Measurements from ENCODE around the gene BCHE.
"Not testable (repeated sequence)": the region's sequence is repeated elsewhere in the genome, so short reads cannot be mapped to it uniquely, and the experiment has no call there.

BCHE gene

GRCh38 chr3:165816209-165816608 is 21.0 kb downstream of the BCHE start:
- DNase-seq: no peak

DNA sequence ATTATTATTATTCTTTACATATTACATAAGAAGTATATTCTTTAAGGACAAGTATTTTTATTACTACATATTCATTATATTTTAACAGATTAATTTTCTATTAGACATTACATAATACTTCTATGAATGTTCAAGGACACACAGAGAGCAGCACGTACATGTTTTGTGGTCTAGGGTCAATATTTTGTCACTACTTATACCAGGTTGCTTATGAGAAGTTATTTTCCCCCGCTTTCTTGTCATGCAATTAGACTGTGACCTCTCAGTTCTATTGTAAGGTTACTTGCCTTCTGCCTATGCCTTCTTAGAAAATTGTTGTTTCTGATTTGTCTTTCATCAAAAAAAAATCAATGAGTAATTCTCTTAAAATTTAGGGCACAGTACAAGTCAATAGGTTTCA is 21.5 kb downstream of the BCHE start:
- no peak for DNase-seq

- no peak for DNase-seq
Observed at GRCh38 chr3:165814380-165814779, 22.8 kb downstream of the BCHE start.

DNA sequence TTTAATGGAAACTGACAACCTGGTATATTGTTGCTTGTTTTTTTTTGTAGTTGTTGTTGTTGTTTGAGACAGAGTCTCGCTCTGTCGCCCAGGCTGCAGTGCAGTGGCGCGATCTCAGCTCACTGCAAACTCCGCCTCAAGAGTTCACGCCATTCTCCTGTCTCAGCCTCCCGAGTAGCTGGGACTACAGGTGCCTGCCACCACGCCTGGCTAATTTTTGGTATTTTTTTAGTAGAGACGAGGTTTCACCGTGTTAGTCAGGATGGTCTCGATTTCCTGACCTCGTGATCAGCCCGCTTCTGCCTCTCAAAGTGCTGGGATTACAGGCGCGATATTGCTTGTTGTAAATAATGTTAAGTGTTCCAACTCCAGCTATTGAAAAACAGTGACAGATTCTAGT is 29.3 kb downstream of the BCHE start:
- DNase-seq: not testable (repeated sequence)

DNA sequence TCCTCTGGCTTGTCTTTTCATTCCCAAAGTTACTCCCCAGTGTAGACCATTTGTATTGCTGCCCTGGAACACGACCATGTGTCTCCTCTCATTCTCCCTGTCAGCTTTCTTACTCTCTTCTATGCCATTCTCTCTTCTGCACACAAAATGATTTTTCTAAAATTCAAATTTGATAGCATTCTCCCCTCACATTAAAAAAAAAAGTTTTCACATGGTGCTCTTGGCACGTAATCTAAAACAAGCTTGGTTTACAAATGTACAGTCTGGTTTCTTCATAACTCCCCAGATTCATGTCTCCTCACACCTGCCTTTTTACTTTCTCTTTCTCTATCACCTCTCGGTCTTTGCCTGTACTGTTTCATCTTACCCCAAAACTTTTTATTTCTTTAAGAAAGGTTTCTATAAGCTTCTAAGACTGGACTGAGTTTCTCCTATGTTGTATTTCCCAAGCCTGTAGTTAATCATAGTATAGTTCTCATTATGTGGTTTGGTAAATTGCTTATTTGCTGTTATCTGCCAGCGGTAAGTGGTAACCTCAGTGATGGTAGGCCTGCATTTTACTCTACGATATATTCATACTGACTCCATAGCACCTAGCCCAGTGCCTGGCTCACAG is 31.2 kb downstream of the BCHE start:
- DNase-seq: no peak

DNA sequence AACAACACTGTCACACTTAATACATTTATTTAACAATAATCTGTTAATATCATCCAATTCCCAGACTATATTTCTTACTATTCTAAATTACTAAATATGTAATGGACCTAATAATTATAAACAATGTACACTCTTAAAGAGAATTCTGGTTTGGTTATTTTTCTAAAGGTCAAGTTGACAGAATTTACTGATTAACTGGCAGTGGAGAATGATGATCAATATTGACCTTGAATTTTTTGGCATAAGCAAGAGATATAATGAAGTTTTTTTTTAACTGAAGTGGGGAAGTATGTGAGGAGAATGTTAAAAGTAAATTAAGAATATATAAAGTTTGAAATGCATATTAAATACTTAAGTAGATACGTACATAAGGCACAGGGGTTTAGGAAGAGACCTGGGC is 33.8 kb downstream of the BCHE start:
- no peak for DNase-seq

DNA sequence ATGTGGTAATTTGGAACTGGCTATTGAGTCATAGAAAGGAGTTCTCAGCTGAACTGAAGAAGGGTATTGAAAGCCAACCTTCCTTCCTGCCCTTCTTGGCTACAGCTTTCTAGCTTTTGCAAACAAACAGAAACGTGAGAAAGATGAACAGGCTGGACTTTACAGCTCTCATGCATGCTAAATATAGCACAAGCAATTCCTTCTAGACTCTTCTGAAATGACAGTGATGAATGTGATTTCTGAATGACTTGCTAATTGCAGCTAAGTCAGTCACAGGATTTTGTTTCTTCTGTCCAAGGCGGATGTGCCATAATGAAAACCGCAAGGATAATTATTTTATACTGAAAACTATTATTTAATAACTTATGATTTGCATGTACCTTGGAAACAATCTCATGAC is 36.3 kb downstream of the BCHE start:
- no peak for DNase-seq

- DNase-seq: no peak
Observed at GRCh38 chr3:165799026-165799425, 38.2 kb downstream of the BCHE start.

DNA sequence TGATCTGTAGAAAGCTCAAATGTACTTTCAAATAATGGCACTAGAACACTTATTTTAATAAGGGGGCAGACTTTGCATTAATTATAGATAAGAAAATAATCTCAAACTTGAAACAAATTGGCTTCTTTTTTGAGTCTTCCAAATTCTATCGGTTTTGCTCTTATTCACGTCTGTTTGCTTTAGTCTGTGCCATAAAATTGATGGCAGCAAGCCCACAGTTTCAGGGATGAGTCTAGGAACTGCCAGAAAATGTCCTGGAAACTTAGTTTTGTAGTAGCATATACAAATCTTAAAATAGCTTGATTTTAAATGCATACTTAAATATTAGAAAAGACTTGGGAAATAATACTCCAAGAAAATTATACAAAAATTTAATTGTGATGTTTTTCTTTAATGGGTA is 39.7 kb downstream of the BCHE start:
- no peak for DNase-seq

DNA sequence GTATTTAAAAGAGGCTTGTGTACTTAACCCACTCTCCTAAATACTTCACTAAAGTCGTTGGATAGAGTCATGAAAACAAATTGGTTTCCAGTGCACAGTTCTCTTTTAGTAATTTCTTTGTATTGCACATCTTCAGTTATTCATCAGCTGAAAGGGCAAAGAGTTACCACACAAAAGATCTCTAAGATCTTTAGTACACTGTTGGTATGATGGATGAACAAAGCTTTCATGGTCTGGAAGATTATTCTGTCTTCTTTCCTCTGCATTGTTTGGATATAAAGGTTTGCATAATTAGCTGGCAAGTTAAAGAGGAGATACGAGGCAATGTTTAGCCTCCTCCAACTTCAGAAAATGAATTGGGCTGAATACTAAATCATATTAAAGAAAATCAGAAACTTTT is 40.5 kb downstream of the BCHE start:
- no peak for DNase-seq

DNA sequence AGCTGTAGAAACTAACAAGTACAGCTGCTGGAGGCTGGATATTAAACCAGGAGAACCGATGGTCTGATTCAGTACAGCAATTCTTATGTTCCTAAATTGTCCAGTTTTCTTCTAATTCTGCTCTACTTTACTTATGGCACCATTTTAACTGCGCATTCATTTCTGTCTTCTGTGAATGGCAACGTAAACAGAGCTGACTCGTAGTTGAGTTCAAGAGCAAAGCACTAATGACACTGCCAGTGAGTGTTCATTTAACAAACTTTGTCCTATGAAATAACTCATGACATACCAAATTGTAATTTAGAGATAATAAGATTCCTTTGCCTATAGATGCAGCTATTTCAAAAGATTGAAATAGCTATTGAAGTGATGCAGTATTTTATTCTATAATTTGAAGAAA is 48.7 kb downstream of the BCHE start:
- DNase-seq: no peak

DNA sequence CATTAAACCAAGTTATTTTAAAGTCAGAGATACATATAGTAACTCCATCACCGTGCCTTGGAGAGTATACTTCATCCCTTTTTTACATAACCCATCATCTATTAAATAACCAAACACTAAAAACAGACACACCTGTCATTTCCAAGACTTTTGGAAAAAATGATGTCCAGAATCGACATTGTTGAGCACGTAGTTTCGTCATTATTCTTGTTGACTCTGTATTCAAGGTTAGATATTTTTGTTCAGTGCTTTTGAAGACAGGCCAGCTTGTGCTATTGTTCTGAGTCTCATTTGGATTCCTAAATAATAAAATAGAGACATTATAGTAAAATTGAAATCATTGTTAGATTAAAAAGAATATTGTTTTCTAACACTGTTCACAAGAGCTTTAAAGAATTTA is 51.2 kb downstream of the BCHE start:
- no peak for DNase-seq

GRCh38 chr3:165784337-165784736 is 52.9 kb downstream of the BCHE start:
- no peak for DNase-seq

DNA sequence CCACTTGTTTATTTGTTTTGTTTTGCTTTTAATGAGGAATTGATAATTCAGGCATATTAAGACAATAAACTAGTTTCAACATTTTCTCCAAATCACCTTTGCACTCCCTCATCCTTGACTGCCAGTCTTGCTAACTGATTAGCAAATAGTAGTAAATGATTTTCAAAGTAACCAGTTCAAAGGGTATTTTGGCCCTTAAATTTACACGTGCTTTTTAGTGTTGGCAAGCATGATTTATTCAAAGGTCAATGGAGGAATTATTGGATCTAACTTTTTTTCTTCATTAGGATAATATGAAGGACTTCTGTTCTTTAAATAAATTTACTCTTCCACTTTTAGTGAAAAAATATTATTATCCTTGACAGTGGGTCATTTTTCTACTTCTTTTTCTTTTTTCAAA is 53.8 kb downstream of the BCHE start:
- DNase-seq: no peak

GRCh38 chr3:165778891-165779290 is 58.3 kb downstream of the BCHE start:
- no peak for DNase-seq

DNA sequence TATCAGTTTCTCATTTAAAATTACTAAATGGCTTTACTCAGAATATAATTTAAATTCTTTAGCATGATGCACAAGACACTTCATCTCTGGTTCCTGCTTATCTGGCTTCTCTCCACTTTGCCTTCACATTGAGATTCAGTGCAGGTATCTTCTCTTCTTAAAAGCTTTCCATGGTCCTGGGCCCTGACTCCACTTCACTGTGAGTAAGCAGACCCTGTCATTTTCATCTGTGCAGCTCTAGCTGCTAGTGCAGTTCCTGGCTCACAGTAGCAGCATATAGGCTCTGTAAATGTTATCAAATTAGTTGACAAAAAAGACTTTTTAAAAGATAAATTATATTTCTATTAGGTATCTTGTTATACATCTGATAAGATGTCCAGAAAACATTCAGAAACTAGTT is 58.8 kb downstream of the BCHE start:
- DNase-seq: no peak

GRCh38 chr3:165775824-165776223 is 61.4 kb downstream of the BCHE start:
- no peak for DNase-seq

DNA sequence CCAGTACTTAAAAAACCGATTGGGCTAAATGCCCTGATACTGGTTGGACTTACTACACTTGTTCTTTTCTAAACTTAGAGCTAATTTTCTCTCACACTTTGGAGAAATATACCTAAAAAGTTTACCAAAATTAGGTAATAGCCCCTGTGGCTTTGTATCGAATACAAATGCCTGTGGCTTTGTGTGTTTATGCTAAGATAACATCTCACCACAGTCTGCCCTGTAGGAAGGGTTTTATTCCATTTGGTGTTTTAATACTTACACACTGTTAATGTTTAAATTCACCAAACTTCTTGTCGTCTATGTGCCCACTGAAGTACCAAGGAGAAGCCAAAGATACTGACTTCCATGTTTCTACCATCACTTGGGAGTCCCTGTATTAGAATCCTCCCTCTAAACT is 66.4 kb downstream of the BCHE start:
- no peak for DNase-seq

DNA sequence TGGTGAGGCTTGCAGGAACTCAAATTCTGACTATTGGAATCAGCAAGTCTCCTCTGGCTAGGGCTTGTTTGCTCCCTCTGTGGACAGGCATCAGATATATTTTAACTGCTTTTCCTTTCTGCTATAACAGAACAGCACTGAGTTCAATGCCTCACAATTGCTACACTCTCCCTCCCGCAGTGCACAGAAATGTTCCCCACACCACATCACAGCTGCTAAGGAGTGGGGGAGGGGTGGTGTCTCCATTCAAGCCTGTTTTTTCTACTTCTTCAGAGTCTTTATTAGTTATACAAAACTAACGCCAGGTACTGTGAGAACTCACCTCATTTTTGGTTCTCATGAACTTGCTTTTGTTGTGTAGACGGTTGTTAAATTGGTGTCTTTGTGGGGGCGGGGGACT is 68.5 kb downstream of the BCHE start:
- no peak for DNase-seq

DNA sequence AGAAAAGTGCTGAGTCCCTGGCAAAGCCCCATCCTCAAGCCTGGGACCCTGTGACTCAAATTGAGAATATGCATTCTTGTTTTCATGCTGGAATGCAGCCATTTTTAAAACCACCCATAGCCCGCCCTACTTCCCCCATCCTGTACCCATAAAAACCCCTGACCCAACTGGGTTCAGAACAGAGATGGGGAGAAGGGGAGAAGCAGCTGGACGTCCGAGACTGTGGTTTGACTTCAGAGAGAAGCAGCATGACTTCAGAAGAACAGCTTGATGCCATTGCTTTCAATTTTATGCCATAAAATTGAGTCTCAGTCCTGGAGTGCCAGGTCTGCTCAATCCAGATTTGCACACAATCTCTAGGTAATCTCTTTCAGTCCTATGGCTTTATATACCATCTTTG is 78.2 kb downstream of the BCHE start:
- DNase-seq: no peak

- DNase-seq: no peak
Observed at GRCh38 chr3:165755571-165755970, 81.7 kb downstream of the BCHE start.

DNA sequence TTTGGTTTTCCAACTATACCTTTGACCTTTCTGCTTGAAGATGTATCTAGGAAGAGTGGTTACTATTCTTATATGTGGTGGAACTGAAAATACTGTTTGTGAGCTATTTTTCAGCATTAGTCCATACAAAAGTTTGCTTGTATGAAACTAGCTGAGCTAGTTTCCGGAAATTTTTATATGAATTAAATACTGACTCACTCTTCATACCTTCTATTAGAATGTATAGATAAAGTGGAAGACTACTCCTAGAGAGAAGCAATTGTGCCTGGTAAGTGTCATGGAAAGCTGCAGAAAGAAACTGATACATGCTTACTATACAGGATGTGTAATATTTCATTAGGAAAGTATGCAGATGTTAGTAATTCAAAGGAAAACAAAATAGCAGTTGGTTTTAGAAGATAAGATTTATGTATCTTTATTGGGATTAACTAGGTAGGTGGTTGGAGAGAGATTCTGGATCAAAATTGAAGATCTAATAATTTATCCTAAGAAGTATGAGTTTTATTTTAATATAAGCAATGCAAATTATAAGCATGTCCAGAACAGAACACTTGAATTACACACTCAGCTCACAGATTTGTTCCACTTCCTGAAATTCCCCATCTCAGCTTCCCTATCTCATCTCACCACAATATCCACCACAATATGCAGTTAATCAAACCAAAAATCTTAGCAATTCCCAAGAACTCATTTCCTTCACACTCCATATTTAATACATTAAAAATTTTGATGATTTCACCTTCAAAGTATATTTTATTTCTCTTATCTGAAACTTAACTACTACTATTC is 82.8 kb downstream of the BCHE start:
- no peak for DNase-seq

DNA sequence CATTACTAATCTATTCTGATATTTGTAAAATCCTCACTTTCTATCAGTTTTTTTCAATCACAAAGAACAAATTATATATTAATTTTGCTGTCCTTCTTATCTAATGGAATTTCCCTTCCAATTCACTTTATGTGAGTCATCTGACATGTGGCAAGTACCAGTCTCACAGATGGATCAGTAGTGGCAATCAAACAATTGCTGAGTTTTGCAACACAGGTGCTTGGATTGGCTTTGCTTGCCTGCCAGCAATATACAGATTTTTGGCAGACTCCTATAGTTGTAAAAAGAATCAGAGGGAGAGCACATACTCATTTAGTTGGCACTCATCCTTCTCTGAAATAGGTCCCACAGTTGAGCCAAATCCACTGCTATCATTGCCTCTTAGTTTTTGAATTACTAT is 83.7 kb downstream of the BCHE start:
- DNase-seq: no peak

DNA sequence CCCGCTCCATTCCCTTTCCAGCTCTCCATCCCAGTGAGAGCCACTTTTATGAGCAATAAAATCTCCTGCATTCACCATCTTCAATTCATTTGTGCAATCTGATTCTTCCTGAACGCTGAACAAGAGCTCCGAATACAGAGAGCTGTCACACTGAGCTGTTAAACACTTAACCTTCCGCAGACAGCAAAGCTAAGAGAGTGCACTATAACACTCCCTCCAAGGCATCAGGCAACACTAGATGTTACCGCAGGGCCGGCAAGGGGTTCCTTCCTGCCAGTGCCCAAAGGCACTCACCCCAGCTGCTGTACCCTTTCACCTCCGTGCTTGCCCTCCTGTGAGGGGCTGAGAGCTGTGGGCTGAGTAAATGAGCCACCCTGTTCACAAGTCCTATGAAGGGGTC is 85.6 kb downstream of the BCHE start:
- DNase-seq: no peak

DNA sequence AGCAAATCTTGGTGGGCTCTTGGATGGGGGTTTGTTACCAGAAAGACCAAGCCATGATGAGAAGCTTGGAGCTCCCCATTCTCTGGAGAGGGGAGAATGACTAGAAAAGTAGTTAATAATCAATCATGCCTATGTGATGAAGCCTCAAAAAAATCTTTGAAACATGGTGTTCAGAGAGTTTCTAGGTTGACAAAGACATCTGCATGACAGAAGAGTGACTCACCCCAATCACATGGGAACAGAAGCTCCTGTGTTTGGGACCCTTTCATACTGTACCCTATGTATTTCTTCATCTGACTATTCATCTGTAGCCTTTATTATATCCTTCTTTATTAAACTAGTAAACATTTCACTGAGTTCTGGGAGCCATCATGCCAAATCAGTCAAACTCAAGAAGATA is 87.4 kb downstream of the BCHE start:
- DNase-seq: no peak

Measured in stimulated activated CD4-positive, alpha-beta T cell treated with anti-CD3 and anti-CD28 coated beads, Interleukin-15, amount 100 ng/mL, for 24 hours (primary cell).